Endothelial cell (in vitro differentiated cells): Measurements from ENCODE around the gene MPG. TPM values are rescaled to one million over a fixed set of nuclear protein-coding genes. Genes with fewer than 3 reads are reported as not detected.

Source experiments
- DNase-seq: peaks from one replicate; pipeline ENCODE4 v3.0.0; 2021; ENCODE audit warnings: low spot score
- H3K27ac Mint-ChIP-seq: one replicate; pipeline ENCODE4 v1.8.0; 2021; ENCODE audit warnings: mixed read lengths, inconsistent platforms; ENCODE audit not compliant: unreplicated experiment
- H3K27me3 Mint-ChIP-seq: one replicate; pipeline ENCODE4 v1.8.0; 2021; ENCODE audit warnings: mild to moderate bottlenecking, moderate library complexity, mixed read lengths, inconsistent platforms; ENCODE audit not compliant: unreplicated experiment
- H3K36me3 Mint-ChIP-seq: one replicate; pipeline ENCODE4 v1.8.0; 2021; ENCODE audit warnings: mild to moderate bottlenecking, low read depth, mixed read lengths, inconsistent platforms; ENCODE audit not compliant: unreplicated experiment
- H3K4me1 Mint-ChIP-seq: one replicate; pipeline ENCODE4 v1.8.0; 2021; ENCODE audit warnings: mild to moderate bottlenecking, mixed read lengths, inconsistent platforms; ENCODE audit not compliant: unreplicated experiment
- H3K4me3 Mint-ChIP-seq: one replicate; pipeline ENCODE4 v1.8.0; 2021; ENCODE audit warnings: mild to moderate bottlenecking, mixed read lengths, inconsistent platforms; ENCODE audit not compliant: unreplicated experiment
- H3K9me3 Mint-ChIP-seq: one replicate; pipeline ENCODE4 v1.8.0; 2021; ENCODE audit warnings: mixed read lengths, inconsistent platforms; ENCODE audit not compliant: unreplicated experiment
- total RNA-seq: library from RNA; stranded (reverse); fragmentation: NEBNext Ultra II Directional; extraction: Animal tissue kit (Norgen Biotek cat#: 25700); gene quantifications from one replicate; pipeline ENCODE4 v1.2.1, GENCODE V29; 2021; ENCODE audit not compliant: unreplicated experiment
- TF ChIP-seq, protein P1 (sequence below): fragments of 200-600 bp; sonication (generic); IDR thresholded peaks from one replicate; pipeline ENCODE4 v1.5.0; 2021; ENCODE audit warnings: antibody characterized with exemption; ENCODE audit not compliant: unreplicated experiment

Gene MPG
- total RNA-seq, 1 donor from 2014 or later: 38.6 TPM

DNA sequence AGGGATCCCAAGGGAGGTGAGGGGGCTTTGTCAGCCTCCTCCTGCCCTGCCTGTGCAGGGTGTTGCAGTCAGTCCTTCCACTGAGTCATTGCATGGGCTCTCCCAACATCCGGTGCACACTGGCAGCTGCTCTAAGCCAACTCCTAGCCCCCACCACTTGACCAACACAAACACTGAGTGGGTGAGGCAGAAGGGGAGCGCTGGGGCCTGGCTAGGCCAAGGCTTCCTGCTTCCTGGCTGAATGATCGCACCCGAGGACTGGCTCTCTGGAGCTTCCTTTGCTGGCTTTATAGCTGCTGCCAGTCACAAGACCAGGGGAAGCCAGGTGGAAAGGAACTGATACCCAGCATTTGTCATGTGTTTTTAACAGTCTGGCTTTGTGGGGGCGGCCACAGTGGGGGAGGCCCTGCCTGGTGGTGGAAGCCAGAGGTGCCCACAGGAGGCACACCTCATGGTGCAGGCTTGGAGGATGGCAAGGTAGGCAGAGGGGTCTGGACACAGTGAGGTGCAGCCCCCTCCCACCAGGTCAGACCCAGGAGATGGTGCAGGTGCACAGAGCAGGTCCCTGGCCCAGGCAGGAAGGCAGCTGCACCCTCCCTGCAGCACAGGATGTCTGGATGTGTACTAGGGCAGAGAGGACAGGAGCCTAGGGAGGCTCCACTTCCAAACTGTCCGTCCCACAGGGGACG is 6.8 kb downstream of the MPG start:
- Mint-ChIP-seq H3K27me3 (peaks cover 6% of the 10 kb centered on the region), H3K4me3 (no peak overlapping the region), H3K27ac (peak overlapping the region; percentile 18), H3K36me3 (peaks cover 8% of the 10 kb centered on the region), H3K9me3 (no peaks in the 10 kb centered on the region), H3K4me1 (peaks cover 17% of the 10 kb centered on the region)
- TF ChIP-seq, protein P1, sequence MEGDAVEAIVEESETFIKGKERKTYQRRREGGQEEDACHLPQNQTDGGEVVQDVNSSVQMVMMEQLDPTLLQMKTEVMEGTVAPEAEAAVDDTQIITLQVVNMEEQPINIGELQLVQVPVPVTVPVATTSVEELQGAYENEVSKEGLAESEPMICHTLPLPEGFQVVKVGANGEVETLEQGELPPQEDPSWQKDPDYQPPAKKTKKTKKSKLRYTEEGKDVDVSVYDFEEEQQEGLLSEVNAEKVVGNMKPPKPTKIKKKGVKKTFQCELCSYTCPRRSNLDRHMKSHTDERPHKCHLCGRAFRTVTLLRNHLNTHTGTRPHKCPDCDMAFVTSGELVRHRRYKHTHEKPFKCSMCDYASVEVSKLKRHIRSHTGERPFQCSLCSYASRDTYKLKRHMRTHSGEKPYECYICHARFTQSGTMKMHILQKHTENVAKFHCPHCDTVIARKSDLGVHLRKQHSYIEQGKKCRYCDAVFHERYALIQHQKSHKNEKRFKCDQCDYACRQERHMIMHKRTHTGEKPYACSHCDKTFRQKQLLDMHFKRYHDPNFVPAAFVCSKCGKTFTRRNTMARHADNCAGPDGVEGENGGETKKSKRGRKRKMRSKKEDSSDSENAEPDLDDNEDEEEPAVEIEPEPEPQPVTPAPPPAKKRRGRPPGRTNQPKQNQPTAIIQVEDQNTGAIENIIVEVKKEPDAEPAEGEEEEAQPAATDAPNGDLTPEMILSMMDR: no peak
- peak; percentile 39 for DNase-seq

DNA sequence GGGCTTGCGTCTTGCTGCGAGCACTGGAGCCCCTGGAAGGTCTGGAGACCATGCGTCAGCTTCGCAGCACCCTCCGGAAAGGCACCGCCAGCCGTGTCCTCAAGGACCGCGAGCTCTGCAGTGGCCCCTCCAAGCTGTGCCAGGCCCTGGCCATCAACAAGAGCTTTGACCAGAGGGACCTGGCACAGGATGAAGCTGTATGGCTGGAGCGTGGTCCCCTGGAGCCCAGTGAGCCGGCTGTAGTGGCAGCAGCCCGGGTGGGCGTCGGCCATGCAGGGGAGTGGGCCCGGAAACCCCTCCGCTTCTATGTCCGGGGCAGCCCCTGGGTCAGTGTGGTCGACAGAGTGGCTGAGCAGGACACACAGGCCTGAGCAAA is 7.4 kb downstream of the MPG start:
- Mint-ChIP-seq H3K4me1 (peaks cover 17% of the 10 kb centered on the region), H3K9me3 (no peaks in the 10 kb centered on the region), H3K4me3 (no peak overlapping the region), H3K27ac (no peak overlapping the region), H3K27me3 (peaks cover 6% of the 10 kb centered on the region), H3K36me3 (peaks cover 10% of the 10 kb centered on the region)
- DNase-seq: no peak
- TF ChIP-seq, protein P1: no peak

DNA sequence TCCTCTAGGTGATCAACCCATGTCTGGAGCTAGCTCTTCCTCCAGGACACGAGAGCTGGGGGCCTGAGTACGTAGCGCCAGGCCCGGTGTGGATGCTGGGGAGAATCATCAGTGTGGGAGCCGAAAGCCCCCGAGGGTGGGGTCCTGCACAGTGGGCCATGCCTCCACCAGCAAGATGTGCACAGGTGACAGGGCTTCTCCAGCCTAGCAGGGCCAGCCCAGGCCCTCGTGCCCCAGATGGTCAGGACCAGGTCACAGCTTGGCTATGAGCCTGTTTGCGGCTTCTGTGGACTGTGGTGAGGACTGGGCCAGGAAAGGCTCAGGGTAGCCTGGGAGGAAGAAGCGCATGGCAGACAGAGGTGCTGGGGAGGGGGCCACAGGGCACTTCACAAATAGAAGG is 7.8 kb downstream of the MPG start:
- DNase-seq: no peak
- Mint-ChIP-seq H3K4me3 (peak overlapping the region; percentile 31), H3K36me3 (peaks cover 13% of the 10 kb centered on the region), H3K27me3 (peaks cover 10% of the 10 kb centered on the region), H3K27ac (no peak overlapping the region), H3K9me3 (no peaks in the 10 kb centered on the region), H3K4me1 (peaks cover 17% of the 10 kb centered on the region)
- TF ChIP-seq, protein P1: no peak

DNA sequence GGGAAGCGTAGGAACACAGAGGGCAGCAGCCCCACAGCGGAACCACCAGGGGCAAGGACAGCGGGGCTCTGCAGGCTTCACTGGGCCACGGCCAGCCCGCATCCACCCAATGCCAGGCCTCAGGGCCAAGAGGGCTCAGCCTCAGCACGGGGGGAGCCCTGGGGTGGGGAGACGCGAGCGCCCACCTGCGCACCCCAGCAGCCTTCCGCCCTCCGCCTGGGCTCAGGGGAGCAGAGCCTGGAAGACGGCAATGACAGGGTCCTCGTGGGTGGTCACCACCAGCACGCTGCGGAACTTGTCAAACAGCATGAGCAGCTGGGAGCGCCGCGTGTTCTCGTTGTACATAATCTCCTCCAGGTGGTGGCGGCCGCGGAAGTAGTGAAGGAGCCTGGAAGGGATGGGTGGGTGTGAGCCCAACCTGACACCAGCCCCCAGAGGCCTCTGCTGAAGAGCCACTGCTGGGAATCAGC is 8.5 kb downstream of the MPG start:
- peaks cover 10% of the 10 kb centered on the region for H3K27me3 Mint-ChIP-seq
- no peak overlapping the region for H3K27ac Mint-ChIP-seq
- no peaks in the 10 kb centered on the region for H3K9me3 Mint-ChIP-seq
- no peak for DNase-seq
- TF ChIP-seq, protein P1: no peak
- peaks cover 13% of the 10 kb centered on the region for H3K36me3 Mint-ChIP-seq
- H3K4me1 Mint-ChIP-seq: peaks cover 17% of the 10 kb centered on the region
- peak overlapping the region; percentile 31 for H3K4me3 Mint-ChIP-seq

DNA sequence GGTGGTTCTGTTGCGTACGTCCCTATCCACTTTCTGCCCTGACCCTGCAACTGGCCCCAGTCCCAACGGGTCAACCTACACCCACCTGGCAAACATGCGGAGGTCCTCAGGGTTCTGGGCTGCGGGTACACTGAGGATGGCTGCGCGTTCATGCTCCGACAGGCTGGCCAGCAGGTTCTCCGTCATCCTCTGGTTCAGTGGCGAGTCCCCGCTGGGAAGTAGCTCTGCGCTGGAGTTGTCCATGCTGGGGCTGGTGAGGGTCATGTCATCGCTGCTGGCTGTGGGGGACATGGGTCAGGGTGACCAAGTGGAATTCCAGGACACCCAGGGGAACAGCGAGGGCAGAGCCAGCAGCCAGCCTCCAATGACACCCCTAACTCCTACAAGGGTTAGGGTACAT is 10.6 kb downstream of the MPG start:
- H3K4me3 Mint-ChIP-seq: no peak overlapping the region
- no peaks in the 10 kb centered on the region for H3K9me3 Mint-ChIP-seq
- peaks cover 13% of the 10 kb centered on the region for H3K27me3 Mint-ChIP-seq
- DNase-seq: no peak
- H3K27ac Mint-ChIP-seq: no peak overlapping the region
- TF ChIP-seq, protein P1: no peak
- H3K4me1 Mint-ChIP-seq: peaks cover 15% of the 10 kb centered on the region
- H3K36me3 Mint-ChIP-seq: peaks cover 12% of the 10 kb centered on the region
